Embryonic facial prominence (tissue), 1 donor: ENCODE data around the gene DLG2.
"Not testable (repeated sequence)": the region's sequence is repeated elsewhere in the genome, so short reads cannot be mapped to it uniquely, and the experiment has no call there.

Source experiments
- DNase-seq: peaks from one replicate; pipeline ENCODE4 v3.0.0-alpha.2; 2016; ENCODE audit errors: extremely low spot score

DLG2 gene

GRCh38 chr11:84837402-84838069, 789.6 kb downstream of the DLG2 start:
- no peak for DNase-seq

- no peak for DNase-seq
Measured at GRCh38 chr11:84836371-84836770, 790.8 kb downstream of the DLG2 start.

DNA sequence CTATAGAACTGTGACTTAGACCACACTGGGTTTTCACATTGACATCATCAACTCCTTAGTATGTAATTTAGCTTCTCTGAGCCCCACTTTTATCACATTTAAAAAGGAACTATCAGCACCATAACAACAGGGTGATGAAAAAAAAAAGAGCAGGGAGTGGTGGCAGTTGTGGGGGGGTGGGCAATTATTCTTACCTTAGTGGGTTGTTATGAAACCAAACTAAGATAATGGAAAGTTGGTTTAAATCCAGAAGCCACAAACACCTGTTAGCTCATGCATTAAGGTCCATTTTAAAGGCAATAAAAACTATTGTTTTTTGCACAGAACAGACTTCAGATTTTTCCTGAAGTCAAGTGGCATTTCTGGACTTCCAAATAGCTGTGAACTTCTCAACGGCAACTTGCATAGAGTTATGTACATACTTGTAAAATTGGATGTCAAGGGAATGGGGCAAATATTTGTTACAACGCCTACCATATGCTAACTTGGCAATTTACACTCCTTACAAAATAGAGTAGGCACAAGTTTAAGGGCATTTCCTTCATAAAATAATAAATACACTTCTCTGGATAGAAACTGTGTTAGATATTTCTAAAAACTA, 793.6 kb downstream of the DLG2 start:
- DNase-seq: no peak

- DNase-seq: no peak
Measured at GRCh38 chr11:84830372-84830771, 796.8 kb downstream of the DLG2 start.

GRCh38 chr11:84829162-84829561, 798.0 kb downstream of the DLG2 start:
- DNase-seq: no peak

DNA sequence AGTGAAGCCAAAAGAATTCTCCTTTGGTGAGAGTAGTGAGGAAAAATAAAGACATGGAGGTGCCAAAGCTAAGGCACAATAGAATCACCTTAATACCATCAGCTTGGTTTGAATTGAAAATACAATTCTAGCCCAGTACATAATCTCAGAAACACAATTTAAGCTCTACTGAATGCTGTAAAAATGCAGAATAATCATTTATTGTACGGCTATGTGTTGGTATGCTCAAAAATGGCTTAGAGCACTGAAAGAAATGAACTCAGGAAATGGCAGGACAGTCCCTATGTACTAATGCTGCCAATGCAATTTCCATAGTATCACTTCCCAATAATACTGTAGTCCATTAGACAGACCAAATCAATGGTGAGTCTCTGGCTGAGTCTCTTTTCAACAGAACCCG, 798.5 kb downstream of the DLG2 start:
- DNase-seq: no peak

DNA sequence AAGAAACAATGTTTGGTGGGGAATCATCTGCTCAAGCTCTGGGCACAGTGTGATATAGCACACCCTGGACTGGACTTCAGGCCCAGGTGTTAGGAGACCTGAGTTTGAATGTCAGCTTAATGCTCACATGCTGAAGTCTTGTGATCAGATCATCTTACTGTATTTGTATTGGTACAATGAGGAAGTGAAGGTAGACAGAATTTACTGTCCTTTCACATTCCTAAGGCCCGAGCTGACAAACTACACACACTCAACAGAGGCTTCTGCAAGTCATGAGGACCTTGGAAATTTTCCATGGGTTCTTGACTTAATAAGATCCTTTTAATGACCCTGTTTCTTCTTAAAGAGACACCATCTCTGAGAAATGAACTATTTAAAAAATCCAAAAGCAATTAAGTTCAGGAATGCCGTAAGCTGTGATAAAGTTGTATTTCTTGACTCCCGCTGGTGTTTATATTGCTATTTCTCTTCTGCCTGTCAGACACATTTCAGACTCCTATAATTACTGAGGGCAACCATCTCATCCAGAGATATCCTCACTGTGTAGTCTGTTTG, 802.0 kb downstream of the DLG2 start:
- DNase-seq: no peak

DNA sequence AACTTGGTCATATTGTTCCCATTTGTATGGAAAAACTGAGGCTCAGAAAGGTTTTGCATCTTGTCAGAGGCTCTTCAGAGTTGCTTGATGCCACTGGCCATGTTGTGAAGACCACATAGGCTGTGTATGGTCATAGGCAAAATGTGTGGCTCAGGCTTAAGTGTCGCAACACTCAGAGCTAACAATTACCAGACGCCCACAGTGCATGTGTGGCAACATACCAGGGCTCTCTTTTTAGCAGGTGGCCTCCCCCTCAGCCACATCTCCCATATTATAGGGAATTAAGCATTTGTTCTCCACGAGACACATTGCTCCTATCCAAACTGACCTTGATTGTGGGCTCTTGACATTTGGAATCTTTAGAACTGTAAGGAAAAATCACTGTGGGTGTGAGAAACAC, 802.5 kb downstream of the DLG2 start:
- DNase-seq: no peak

GRCh38 chr11:84819537-84819936, 807.6 kb downstream of the DLG2 start:
- DNase-seq: no peak

DNA sequence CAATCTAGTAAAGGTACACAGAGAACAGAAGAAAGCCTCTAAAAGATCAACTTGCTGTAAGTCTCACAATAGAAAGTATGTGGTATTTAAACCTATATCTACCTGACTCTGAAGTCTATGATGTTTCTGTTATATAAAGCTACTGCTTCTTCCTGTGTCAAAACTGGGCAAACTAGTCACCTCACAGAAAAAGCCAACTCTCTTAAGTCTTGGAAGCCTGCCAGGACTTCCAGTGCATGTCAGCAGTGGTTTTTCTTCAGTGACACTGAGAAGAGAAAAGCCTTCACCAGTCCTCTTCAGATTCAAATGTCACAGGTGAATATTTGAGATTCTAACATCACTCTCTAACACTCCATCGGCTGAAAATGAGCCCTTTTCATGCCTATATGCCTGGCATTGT, 808.0 kb downstream of the DLG2 start:
- DNase-seq: no peak

- no peak for DNase-seq
Measured at GRCh38 chr11:84817998-84818397, 809.1 kb downstream of the DLG2 start.

DNA sequence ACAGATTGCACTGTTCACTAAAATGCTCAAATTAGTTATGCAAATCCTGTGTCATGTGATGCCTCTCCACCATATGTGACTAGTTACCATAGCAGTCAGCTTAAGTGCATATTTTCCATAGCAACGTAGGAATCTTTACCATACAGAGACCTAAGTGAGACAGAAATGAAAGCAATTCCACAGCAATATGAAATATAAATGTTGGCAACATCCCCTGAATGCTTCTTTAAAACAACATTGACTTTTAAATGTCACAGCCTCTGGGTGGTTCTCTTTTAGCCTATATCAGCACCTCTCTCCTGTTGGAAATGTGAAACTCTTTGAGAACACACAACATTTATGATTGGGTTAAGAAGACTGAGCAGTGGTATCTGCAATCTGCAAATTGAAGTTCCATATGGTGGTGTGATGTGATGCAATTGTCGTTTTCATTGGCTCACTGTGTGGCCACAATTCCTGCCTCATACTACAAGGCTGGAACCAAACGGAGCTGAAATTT, 814.6 kb downstream of the DLG2 start:
- DNase-seq: peak; percentile 79

DNA sequence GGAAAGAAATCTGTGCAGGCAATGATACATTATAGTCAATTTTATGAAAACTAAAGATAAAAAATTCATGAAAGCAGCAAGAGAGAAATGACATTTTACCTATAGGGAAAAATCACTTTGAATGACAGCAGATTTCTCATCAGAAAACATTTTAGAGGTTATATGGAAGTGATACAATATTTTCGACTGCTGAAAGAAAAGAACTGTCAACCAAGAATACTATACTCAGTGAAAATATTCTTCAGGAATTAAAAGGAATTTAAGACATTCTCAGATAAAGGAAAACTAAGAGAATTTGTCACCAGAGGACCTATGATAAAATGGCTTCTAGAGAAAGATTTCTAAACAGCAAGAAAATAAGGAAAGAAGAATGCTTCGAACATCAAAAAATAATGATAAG, 820.8 kb downstream of the DLG2 start:
- DNase-seq: no peak

DNA sequence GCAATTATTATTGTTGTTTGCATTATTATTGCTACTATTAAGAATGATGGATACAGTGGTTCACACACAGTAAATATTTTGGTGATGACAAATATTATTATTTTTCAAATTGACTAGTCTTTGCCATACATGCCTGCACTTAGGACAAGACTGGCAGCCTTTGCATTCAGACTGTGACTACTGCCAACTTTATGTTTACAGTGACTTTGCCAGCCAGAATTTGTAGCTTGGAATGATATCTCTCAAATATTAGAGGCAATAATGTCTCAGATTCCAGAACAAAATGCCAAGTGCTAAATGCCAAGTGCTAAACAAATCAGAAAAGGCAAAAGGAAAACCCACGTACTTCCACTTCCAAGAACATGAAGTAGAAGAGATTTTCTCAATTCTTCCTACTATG, 823.1 kb downstream of the DLG2 start:
- DNase-seq: no peak

DNA sequence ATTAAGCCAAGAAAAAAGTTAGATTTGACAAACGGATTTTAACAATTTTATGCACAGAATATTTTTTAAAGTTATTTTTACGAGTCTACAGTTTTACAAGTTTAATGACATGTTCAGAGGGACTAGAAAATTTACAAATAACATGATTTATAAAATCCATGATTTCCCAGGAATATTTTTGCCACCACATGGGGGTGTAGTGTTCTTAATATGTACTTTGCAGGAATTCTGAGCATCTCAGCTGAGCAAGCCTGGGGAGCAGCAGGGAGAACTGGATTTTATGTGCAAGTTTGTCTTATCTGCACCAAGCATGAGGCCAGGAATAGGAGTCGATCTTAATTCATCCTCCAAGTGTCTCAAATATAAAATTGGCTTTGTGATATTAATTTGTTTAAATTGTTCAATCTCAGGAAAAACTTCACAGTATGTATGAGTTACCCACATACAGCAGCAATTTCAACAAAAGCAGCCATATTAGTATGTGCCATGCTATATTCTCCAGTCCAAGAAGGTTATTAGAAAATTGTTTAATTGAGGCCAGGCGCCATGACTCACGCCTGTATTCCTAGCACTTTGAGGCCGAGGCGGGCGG, 826.3 kb downstream of the DLG2 start:
- DNase-seq: peak; percentile 18

DNA sequence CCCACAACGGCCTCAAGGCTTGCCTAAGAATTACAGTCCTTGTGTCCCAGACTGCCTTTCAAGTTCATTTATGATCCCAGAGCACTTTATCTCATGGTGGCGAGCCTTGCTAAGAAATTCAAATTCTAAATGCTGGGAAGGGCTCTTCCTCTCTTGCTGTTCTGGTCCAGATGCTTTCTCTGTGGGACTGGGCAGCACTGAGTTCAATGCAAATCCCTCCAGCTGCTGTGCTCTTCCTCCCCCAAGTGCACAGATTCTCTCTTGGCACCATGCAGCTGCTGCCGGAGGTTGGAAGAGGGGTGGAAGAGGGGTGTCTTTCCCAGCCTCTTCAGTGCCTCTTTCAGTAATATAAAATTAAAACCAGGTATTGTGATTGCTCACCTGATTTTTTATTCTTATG, 828.0 kb downstream of the DLG2 start:
- no peak for DNase-seq

DNA sequence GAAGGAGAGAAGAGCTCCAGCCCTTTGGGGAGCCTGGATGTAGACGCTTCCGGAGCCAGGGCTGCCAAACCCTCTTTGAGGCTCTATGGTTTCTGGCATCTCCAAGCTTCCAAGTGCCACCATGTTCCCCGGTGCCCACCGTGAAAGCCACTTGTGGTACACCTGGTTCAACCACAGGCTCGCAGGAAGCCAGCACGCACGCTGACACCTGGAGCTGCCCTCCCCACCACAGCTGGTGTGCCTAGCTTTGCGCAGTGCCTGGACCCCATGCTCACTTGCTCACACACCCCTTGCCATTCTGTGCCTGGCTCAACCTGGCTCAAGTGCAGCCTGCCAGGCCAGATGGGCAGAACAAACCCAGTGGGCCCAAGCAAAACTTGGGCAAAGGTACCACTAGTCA, 831.4 kb downstream of the DLG2 start:
- no peak for DNase-seq

GRCh38 chr11:84794663-84795443, 832.3 kb downstream of the DLG2 start:
- DNase-seq: no peak

DNA sequence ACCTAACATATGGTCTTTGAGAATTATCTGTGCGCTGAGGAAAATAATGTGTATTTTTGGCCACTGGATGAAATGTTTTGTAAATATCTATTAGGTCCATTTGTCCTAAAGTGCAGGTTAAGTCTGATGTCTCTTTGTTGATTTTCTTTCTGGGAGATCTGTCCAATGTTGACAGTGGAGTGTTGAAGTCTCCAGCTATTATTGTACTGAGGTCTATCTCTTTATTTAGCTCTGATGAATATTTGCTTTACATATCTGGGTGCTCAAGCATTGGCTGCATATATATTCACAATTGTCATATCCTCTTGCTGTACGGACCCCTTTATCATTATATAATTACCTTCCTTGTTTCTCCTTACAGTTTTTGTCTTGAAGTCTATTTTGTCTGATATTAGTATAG, 833.8 kb downstream of the DLG2 start:
- DNase-seq: no peak

DNA sequence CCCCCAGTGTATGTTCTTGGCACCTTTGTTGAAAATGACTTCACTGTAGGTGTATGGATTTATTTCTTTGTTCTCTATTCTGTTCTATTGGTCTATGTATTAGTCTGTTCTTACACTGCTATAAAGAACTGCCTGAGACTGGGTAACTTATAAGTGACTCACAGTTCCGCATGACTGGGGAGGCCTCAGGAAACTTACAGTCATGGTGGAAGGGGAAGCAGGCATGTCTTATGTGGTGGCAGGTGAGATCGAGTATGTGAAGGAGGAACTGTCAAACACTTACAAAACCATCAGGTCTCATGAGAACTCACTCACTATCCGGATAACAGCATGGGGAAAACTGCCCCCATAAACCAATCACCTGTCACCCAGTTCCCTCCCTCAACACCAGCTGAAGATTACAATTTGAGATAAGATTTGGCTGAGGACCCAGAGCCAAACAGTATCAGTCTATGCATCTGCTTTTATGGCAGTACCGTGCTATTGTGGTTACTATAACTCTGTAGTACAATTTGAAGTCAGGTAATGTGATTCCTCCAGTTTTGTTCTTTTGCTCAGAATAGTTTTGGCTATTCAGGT, 836.2 kb downstream of the DLG2 start:
- DNase-seq: no peak

DNA sequence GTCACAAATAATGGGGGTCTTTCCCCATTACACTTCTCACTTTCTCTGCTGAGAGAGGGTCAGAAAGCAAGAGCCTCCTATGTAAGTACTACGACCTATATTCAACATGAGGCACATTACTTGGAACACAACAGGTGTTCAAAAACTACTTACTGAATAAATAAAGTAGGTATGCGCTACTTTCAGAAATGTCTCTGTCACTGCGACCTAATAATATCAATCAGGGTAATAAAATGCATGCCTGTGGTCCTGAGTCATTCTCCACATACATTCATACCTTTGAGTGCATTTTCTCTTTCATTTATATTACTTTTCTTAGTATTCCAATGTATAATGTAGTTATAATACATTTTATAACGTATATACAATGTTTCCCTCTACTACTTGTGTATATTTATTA, 838.9 kb downstream of the DLG2 start:
- no peak for DNase-seq

DNA sequence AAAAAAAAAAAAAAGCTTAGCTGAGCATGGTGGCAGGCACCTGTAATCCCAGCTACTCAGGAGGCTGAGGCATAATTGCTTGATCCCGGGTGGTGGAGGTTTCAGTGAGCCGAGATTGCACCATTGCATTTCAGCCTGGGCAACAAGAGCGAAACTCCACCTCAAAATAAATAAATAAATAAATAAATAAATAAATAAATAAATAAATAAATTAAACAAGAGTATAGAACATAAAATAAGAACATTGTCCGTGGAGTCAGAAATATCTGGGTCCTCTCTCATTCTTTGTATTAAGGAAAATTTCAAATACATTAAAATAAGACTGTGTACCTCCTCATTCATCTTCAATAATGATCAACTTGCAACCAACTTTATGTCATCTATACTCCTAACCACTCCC, 843.0 kb downstream of the DLG2 start:
- DNase-seq: not testable (repeated sequence)
